GM19099 (cell line): Measurements from ENCODE around the gene RIT2.

Experiments
- POLR2A ChIP-seq: IDR thresholded peaks from 3 replicates; pipeline ENCODE4 v1.6.1; 2011; ENCODE audit warnings: low read depth; ENCODE audit not compliant: insufficient read length; ENCODE audit errors: extremely low read depth

RIT2 gene

DNA sequence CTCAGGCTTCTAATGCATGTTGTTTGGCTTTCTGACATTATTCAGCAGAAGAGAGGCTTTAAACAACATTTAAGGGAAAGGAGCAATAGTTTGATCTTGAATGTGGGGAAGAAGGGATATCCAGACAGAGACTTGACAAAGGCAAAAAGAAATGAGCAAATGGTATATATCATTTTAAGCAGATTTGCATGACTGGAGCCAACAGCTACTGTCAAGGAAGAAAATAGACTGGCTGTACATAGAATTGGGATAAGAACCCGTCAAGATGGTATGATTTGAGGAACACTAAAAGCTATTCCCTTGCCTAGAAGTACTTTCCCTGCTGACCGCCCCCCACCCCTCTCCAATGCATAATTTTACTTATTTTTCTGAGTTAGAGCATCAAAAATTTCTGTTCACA is 174.5 kb downstream of the RIT2 start:
- TF ChIP-seq POLR2A: no peak

DNA sequence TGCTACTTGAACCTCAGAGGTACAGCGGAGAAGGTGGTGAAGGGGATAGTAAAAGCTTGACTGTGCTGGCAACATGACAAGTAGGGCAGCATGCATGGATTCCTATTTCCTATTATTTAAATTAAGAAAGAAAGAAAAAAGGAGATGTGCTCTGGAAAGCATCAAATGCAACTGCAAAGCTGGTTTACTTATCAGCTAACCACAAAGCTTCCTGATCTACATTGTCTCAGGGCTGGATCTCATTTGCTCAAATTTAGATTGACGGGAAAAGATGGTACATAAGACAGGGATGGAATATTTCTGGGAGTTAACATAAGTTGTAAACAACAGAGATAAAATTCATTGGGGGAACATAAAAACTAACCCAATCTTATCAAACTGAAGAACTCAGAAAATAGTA is 178.0 kb downstream of the RIT2 start:
- no peak for TF ChIP-seq POLR2A

DNA sequence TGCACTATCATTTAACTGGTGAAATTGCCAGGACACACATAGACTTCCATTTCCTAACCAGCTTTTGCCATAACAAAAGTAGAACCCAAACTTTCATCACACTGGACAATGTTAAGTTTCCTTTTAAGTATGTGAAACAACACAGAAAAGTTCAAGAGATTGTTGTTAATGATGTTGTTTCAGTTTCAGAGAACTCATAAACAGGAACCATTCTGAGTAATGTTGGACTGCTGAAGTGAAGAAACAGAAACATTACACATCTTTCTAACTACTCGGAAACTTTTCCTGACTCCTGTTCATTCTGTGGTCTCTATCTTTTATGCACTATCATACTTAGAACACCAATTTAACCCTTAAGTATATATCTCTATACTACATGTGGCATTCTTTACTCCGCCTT is 179.2 kb downstream of the RIT2 start:
- TF ChIP-seq POLR2A: no peak

DNA sequence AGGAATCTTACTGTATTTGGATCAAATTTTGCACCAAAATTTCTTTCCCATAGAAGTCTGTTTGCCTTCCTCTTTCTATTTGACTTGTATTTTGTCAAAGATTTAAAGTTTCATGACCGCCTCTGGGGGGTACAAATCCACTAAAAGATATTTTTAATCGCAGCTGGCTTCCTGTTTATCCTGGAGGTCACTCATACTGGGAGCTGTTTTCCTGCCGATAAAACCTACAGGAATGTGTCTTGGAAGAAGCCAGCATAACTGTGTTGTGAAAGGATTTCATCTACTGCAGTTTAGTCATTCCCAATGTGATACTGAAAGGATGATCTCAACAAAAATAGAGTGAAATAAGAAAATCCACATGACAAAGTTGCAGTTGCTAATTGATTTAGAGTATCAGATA is 184.0 kb downstream of the RIT2 start:
- TF ChIP-seq POLR2A: no peak

DNA sequence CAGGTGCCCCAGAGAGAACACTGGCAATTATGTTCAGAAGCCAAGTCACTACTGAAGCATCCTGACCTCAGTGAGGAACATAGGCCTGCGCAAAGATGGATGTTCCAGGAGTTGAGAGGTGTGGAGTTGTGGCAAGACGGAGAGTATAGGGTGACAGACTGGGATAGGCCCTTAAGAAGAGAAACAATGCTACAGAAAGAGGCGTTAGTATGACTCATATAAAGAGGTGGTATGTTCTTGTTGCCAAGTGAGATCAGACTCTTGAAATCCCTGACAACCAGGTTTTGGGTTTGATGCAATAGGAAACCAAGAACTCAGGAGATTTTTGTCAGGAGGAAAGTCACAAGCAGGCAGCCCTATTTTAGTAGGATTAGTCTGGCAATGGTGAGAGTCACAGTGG is 185.6 kb downstream of the RIT2 start:
- TF ChIP-seq POLR2A: no peak

DNA sequence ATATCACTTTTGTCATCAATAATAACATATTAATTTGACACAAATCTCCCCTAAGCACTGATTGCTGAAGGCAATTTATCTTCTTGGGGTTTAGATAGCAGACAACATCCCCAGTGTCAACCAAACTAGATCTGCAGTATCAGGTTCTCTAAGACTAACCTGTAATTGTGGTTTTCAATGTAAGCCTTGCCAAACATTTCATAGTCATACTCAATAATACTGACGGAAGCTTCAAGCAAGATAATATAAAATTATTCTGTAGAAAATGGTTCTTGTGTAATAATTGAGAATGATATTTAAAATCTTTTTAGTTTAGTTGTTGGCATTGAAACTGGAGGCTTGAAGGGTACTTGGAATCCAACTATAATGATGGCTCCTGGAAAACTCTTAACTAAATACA is 186.3 kb downstream of the RIT2 start:
- no peak for TF ChIP-seq POLR2A

DNA sequence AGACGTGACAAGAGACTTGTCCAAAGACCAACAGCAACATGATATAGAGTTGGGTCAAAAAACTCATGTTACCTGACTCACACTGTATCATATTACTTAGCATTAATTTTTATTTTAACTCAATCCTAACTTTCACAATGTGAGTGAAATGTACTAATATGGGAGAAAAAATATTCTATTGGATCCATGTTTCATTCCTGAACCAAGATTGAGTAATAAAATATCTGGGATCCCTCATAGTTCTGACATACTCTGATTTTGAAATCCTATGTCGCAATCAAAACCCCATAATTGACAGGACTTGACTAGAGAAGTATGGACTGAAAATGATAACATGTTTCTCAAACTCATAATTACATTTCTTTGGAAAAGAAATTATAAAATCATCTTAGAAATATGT is 190.4 kb downstream of the RIT2 start:
- no peak for TF ChIP-seq POLR2A

DNA sequence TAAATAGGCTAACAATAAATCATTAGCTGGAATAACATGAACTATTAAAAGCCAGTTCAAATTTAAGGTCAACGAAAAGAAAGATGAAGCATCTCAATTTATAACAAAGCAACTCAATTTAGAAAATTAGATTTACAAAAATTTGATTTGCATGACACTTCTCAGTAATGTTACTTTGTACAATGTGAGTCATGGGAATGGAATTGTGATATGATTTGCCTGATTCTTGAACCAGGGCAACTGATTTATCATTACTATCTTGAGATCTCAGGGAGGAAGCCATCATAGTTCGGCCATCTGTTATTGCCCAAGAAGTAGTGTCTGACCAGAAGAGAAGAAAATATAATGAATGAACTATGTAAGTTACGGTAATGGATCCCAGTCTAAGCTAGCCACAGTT is 193.1 kb downstream of the RIT2 start:
- TF ChIP-seq POLR2A: no peak

DNA sequence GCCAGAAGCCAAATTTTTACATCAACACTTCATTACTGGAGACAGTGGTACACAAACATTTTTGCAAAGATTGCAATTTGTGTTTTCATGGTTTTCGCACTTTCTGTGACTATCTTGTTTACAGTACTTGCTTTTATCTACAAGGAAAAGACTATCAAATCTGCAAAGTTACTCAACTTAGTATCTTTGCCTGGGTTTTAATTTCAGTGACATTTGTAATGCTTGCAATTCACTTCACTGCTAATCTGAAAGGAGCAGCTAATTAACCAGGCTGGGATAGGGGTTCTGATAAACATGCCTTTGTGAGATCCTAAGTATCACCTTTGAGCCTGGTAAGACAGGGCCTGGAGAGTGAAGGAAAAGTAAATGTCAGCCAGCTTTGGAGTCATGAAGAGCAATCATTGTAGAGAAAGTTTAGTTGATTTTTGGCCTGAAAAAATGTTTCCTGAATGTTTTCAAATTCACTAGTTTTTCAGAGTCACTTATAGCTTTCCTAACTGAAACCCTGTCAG is 194.2 kb downstream of the RIT2 start:
- TF ChIP-seq POLR2A: no peak

DNA sequence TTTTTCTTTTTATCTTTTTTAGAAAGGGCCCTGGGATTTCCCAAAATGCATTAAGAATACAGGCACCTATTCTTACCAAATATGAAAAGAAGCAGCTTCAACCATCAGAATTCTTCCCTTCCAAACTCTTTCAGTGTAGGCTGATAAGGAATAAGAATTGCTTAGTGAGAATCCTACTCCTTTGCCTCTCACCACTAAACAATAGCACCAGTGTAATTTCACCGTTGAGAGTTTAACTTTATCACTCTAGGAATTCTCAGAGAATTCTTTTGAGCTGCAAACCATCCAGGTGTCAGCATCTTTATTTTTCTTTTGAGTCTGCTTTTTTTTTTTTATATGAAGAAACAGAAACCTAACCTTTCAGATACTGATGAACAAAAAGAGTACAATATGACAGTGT is 194.9 kb downstream of the RIT2 start:
- TF ChIP-seq POLR2A: no peak

DNA sequence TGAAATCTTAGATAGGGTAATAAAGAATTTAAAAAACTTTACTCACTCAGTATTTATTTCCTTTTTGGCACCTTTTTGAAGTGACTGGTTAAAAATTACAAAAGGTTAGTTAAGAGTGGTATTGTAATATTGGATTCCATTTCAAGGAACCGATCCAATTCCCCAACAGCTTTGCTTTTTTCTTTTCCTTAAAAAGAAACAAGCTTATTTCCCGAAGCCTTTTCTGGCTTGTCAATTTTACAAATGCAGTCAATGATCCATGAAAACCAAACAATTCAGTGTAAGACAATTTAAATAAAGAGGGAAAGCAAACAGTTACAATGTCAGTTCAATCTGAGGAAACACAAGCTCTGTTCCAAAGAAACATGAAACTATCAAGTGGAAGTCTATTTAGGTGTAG is 200.2 kb downstream of the RIT2 start:
- TF ChIP-seq POLR2A: no peak

DNA sequence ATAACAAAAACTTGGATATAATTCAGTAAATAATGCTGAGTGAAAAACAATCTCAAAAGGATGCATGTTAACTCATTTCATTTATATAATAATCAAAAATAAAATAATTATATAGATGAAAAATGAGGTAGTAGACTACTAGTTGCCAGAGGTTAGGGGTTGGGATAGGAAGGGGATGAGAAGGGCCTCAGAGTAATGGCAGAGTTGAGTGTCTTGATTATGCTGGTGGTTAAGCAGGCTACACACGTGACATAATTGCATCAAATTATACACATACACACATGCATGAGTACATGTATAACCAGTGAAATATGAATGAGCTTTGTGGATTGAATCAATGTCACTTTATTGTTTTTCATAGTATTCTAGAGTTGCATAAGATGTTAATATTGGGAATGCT is 201.0 kb downstream of the RIT2 start:
- no peak for TF ChIP-seq POLR2A

DNA sequence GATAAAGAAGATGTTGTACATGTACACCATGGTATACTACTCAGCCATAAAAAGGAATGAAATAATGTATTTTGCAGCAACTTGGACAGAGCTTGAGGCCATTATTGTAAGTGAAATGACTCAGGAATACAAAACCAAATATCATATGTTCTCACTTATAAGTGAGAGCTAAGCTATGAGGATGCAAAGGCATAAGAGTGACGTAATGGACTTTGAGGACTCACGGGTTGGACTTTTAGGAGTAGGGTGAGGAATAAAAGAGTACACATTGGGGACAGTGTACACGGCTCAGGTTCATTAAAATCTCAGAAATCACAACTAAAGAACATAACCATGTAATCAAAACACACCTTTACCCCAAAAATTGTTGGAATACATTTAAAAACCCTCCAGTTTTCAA is 206.4 kb downstream of the RIT2 start:
- no peak for TF ChIP-seq POLR2A

DNA sequence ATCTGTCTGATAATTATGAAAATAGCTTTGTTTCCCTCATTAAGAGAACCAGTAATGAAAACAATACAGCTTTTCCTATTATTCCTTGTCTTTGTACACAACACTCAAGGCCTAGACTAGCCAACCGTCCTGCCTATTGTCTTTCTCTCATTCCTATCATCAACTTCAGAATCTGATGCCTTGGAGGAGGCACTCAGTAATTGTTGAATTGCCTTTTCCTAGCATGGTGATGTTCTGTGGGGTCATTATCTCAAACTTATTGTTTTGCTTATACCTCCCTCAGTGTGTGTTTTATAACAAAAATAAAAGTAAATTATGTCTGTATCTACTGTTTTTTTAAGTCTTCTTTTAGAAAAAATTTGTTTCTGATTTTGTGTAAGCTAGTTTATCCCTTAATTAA is 208.7 kb downstream of the RIT2 start:
- no peak for TF ChIP-seq POLR2A

DNA sequence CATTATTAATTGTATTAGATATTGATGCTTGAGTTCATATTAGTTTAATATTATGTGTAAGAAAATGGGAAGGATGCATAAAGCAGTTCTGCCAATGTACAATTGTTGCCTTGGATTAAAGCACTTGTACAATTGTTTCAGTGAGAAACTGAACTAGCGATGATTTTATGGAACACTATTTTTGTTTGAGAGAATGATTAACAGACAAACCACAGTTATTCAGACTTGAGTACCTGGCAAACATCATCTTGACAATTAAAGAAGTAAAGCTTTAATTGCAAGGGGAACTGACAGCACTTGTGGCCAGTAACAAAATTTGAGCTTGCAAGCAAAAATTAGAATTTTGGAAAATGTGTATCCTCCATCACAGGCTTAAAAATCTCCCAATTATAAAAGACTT is 214.3 kb downstream of the RIT2 start:
- TF ChIP-seq POLR2A: no peak

DNA sequence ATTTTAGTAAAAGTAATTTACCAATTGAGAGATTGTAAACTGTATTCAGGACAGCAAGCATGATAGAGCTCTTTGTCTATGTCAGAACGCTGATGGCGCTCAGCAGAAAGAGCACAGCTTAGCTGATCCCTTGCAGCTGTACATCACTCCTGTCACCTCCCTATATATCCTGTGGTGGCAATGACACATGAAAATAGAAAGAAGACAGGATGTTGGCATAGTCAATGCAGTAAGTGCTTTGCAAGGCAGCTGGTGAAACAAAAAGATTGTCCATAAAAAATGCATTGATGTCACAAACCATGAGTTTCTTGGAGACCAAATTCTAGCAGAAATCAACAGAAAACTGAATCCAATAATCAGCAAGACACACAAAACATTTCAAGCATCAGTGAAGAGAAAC is 221.5 kb downstream of the RIT2 start:
- TF ChIP-seq POLR2A: no peak

DNA sequence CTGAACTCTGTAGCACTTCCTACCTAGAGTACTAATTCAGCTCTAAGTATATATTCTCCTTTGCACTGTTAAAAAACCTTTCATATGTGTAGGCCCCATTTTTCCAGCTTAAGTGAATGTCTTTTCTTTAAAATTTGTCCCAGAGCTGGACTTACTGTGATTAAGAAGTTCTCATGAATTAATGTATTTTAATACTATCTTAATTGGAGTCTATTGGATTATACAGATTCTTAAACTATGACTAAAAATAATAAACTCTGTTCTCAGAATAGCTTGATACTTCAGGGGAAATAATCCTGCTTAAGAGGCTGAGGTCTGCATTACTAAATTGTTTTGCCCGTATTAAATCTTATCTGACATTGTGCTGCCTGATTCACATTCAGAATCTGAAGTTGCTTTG is 223.3 kb downstream of the RIT2 start:
- TF ChIP-seq POLR2A: no peak

DNA sequence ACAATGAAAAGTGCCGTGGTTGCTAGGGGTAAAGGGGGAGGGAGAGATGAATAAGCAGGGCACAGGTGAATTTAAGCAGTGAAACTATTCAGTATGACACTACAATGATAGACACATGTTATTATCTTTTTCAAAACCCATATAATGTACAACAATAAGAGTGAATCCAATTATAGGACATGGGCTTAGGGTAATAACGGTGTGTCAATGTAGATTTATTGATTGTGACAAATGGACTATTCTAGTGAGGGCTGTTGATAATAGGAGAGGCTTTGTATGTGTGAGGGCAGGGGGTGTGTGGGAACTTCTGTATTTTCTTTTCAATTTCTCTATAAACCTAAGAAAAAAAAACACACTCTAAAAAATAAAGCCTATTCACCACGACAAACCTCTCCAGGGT is 223.8 kb downstream of the RIT2 start:
- TF ChIP-seq POLR2A: no peak

DNA sequence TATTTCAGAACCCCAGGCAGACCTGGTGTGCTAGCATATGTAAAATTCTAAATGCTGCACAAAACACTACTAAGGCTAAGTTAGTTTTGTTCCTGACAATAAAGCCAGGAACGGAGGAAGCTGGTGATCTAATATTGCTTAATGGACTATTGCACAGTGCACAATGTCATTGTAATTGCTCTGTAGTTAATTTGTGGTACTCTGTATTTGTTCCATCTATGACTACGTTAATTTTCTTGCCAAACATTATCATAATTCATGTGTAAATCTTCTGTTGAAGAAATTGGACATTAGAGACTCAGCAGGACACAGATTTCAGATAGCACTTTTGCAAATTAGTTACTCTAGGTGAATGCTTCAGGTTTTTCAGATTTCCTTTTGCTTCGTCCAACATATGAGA is 232.3 kb downstream of the RIT2 start:
- no peak for TF ChIP-seq POLR2A

DNA sequence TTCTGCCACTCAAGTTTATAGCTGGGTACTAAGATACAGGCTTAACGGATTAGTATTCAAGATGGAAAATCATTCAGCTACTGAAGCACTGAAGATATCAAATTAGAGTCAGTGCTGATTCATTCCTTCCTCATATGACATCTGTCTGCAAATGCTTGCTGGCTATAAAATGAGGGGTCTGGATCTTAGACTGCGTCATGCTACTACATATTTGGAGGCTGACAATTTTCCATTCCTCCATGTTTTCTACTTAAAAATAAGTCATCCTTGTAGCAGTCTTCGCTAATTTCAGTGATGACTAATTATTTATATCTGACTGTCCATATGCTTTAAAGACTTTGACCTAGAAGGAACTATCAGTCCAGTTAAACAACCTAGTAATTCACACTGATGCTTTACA is 233.4 kb downstream of the RIT2 start:
- TF ChIP-seq POLR2A: no peak
